A673 (cell line): ENCODE data around the gene BOD1L1.

Experiments used
- CTCF ChIP-seq: fragments of 300-800, 200-600 bp; sonication (generic); conservative IDR thresholded peaks from 2 replicates; pipeline ENCODE4 v1.5.1; 2017; ENCODE audit warnings: low read depth, mild to moderate bottlenecking, antibody characterized with exemption, low read length, moderate library complexity, mixed read lengths
- EZH2 ChIP-seq: fragments of 200-600 bp; sonication (generic); IDR thresholded peaks from 2 replicates; pipeline ENCODE4 v1.6.1; 2017; ENCODE audit warnings: borderline replicate concordance, low read depth, mild to moderate bottlenecking, mixed read lengths, antibody characterized with exemption, low read length; ENCODE audit not compliant: poor library complexity, severe bottlenecking

DNA sequence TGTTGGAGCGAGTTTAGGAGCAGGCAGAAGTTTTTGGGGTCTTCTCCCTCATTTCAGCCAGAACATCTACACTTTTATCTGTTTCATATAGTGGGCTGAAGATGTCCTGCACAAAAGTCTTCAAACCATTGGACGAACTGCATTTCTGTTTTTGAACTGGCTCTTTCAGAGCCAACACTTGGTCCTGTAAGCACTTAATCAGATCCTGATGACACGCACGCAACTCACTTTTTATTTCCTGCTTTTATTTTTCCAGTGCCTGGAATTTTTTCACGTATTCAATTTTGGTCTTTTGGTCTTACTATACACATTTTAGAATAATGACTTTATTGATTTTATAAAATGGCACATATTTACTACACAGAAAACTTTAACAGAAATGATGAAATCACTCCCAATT, 43.0 kb downstream of the BOD1L1 start:
- no peak for TF ChIP-seq CTCF
- TF ChIP-seq EZH2, result no peak
